Medulla oblongata (tissue), 1 donor: ENCODE data around the gene DEPP1.

ENCODE experiments used
- DNase-seq: peaks from one replicate; pipeline ENCODE4 v3.0.0-alpha.2; 2015; ENCODE audit errors: extremely low spot score

Gene DEPP1

GRCh38 chr10:44966816-44967509 lies 11.6 kb downstream of the DEPP1 start:
- peak; percentile 27 for DNase-seq

DNA sequence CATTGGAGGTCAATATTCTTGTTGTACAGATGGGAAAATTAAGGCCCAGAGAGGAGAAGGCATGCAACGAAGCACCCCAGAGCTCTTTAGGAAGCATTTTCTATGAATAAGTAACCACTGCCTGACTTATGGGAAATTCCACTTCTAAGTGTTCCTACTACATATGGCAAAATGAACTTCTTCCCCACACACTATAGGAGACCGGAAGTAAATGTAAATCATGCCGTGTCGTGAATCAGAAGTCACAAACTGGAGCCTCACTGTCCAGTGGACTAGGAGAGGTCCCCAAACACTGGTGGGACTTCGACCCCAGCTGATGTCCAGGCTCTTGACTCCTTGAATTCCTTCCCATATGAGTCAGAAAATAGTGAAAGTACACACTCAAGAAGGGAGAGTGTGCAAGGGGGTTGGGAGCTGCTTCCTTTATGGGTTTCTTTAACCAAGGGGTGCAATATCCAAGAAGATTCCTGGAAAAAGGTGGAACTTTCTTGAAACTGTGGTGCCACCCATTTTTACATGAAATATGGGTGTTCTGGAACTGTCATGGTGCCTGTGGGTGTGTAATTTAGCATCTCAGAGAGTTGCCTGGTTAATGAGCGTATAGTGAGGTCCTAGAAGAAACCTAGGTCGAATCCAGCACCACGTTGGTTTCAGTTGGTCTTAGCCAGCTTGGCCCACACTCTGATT lies 12.3 kb downstream of the DEPP1 start:
- no peak for DNase-seq

DNA sequence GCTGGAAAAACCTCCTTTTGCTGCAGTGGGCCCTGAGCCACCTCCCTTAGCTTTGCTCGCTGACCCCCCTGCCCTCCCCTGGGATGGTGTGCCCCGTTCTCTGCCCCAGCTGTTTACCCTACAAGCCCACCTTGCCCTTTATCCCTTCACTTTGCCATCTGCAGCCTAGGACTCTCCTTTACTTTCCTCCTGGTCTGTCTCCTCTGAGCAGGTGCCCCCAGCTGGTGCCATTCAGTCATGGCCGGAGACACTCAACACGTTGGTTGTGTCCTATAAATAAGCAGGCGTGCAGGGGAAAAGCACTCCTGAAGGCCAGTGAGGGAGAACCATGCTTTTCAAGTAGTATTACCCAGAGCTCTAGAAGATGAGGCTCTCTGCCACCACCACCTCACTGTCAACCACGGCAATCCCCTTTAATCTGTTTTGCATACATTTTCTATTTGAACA lies 12.9 kb downstream of the DEPP1 start:
- DNase-seq: peak; percentile 23

GRCh38 chr10:44965104-44965503 lies 13.5 kb downstream of the DEPP1 start:
- peak; percentile 15 for DNase-seq

- peak; percentile 97 for DNase-seq
Observed at GRCh38 chr10:44963772-44964633, 14.6 kb downstream of the DEPP1 start.

GRCh38 chr10:44962870-44963738 lies 15.5 kb downstream of the DEPP1 start:
- DNase-seq: peak; percentile 68

GRCh38 chr10:44961931-44962750 lies 16.5 kb downstream of the DEPP1 start:
- DNase-seq: peak; percentile 49

DNA sequence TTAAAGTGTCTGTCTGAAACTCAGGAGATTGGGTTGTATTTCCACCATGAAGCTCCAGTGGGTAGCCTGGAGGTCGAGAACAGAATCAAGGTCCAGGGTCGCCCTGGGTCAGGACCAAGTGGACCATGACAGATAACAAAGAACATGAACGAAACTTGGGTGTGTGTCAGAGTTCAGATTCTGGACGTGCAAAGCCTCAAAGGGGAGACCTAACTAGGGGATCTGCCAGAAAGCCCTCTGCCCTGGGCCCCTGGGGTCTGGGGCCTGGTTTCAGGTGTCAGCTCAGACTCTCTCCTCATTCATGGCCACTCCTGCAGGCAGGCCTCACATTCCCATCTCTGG lies 17.4 kb downstream of the DEPP1 start:
- no peak for DNase-seq

DNA sequence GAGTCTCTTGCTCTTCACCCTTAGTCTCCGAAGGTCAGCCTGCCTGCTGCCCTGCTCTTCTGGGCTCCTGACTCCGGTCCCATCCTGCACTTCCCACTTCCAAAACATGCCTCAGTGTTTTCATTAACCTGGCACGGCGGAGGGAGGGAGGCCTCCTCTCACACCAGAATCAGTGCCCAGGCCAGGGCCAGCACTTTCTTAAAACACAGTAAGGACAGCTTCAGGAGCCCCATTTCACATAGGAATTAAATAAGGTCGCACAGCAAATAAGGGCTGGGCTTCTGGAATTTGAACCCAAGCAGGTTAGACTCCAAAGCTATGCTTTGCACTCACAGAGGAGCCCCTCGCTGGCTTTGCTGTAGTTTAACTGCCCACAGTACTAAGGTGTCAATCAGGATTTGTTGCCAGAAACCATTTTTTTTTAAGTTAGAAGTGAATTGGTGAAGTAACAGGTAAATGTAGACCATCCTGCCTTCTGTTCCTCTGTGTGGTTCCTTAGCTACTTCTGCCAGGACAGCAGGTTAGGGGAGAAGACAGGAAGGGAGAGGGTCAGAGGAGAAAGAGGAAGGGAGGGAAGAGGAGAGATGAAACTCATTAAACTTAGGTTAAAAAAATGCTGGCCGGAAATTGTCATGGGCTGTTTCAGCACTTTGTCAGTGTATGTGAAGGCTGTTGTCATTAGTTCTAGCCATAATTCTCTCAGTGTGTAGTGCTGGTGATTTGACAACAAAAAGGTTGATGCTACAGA lies 18.0 kb downstream of the DEPP1 start:
- peak; percentile 50 for DNase-seq

DNA sequence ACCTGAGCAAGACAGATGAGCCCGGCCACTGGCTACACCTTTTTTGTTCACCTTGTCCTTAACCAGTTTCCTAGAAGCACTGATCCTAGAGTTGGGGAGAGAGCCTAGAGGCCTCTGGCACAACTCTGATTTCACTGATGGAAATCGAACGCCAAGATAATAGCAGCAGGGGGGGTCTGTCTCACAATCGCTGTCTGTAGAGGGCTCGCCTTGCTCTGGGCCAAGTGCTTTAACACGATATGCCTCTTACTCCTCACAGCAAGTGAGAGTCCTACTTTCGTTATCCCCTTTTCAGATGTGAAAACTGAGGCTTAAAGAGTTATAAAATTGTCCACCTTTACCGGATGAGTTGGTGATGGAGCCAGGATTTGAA lies 18.5 kb downstream of the DEPP1 start:
- peak; percentile 35 for DNase-seq

GRCh38 chr10:44959247-44960087 lies 19.1 kb downstream of the DEPP1 start, which contains the start of gene RASSF4:
Gene RASSF4 (plus strand): TSS chr10:44959802. CDS start chr10:44970203, 10,401 bp downstream.
- peak; percentile 94 for DNase-seq

GRCh38 chr10:44958898-44959246 lies 19.7 kb downstream of the DEPP1 start:
- DNase-seq: no peak

GRCh38 chr10:44958196-44958897 lies 20.3 kb downstream of the DEPP1 start:
- DNase-seq: peak; percentile 34

DNA sequence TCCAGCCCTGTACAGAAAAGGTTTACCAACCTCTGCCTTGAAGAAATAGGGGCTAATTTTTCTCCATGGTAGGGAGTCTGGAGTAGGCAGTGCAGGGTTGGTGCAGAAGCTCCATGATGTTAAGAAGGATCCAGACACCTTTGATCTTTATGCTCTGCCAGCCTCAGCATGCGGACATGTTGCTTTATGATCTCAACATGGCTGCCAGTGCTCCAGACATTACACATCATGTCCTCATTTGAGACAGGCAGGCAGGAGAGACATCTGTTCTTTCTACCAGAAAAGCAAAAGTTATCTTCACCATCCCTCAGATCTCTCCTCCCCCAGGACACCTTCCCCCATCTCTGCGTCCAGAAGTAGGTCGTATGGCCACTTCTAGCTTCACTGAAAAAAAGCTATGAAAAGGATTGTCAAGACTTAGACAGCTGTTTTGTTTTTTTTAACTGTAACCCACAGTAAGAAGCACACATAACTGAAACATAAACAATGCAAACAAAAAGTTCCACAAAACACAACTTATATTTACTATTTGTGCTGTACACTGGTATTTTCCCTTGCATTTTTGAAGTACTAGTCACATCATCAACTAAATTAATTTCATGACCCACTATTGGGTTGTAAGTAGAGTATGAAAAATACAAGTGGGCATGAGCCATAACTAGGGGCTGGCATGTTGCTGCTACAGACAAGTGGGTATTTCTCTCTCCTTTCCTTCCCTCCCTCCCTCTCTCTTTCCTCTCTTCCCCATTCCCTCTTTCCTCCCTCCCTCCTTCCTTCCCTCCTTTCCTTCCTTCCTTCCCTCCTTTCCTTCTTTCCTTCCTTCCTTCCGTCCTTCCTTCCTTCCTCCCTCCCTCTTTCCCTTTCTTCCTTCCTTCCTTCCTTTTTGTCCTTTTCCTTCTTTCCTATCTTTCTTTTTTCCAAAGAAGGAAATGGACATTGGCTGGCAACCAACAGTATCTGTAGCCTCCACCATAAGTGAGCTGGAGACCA lies 21.6 kb downstream of the DEPP1 start:
- no peak for DNase-seq

DNA sequence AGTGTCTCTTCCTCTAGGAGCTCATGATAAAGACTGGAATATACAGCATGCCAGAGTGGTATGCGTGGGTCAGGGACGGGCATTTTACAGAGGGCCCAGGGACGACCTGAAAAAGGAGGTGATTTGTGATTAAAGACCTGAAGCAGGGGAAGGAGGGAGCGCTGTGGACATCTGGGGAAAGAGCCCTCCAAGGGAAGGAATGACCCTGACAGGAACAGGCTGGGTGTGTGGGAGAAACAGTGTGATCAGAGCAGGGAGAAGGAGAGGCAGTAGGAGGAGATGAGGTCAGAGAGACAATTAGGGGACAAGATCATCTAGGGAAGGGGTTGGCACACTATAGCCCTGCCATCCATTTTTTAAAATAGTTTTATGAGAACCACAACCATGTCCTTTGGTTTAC lies 22.4 kb downstream of the DEPP1 start:
- no peak for DNase-seq

DNA sequence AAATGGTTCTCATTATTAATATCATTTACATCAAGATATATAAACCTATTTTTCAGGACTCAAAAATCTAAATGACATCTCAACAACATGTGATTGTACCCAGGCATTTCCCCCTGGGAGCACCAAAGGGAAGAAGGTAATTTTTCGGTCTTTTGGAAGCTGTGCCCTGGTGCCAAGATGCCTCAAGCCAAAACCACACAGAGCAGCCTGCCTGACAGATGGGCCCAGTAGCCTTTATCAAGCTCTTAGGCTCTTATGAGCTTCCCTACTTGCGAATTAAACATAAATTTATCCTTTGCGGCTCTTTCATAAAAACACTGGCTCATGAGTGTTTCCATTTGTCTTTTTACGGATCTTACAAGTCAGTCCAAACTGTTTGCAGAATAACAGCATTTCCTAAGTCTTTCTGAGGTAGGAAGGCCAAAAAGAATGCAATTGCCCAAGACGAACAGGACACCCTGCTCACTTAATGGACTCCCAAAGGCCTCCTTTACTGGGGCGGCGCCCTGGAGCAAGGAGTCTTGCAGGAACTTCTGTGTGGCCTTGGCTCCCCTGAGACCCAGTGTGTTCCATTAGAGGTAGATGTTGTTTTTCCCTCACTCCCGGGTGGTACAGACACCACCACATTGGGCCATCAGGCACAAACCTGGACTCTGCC lies 23.1 kb downstream of the DEPP1 start:
- DNase-seq: no peak

DNA sequence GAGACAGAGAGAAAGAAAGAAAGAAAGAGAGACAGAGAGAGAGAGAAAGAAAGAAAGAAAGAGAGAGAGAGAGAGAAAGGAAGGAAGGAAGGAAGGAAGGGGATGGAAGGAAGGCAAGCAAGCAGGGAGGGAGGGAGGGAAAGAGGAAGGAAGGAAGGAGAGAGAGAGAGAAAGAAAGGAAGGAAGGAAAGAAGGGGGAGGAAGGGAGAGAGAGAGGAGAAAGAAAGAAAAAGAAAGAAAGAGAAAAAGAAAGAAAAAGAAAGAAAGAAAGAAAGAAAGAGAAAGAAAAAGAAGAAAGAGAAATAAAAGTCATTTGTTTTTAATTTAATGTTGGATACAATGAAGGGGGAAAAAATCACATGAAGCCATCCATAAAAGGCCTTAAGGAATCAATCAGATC lies 23.6 kb downstream of the DEPP1 start:
- no peak for DNase-seq
